BE2C (cell line): ENCODE data around the gene FSTL4.

Source experiments
- DNase-seq: peaks from one replicate; pipeline ENCODE4 v3.0.0-alpha.2; 2020
- H3K27me3 ChIP-seq: fragments of 250-450 bp; sonication (Bioruptor Pico); 2 replicates; pipeline ENCODE4 v1.5.1; 2020; ENCODE audit warnings: mild to moderate bottlenecking
- H3K36me3 ChIP-seq: fragments of 250-450 bp; sonication (Bioruptor Pico); 2 replicates; pipeline ENCODE4 v1.5.1; 2020; ENCODE audit warnings: mild to moderate bottlenecking
- H3K4me1 ChIP-seq: fragments of 250-450 bp; sonication (Bioruptor Pico); 2 replicates; pipeline ENCODE4 v1.5.1; 2020
- H3K4me3 ChIP-seq: 2 replicates; pipeline ENCODE4 v1.5.1; 2011; ENCODE audit warnings: low read depth, low read length
- H3K9me3 ChIP-seq: fragments of 250-450 bp; sonication (Bioruptor Pico); 2 replicates; pipeline ENCODE4 v1.5.1; 2020
- CTCF ChIP-seq: IDR thresholded peaks from 2 replicates; pipeline ENCODE4 v1.5.1; 2012; ENCODE audit warnings: mild to moderate bottlenecking, low read depth, low read length

FSTL4 gene

DNA sequence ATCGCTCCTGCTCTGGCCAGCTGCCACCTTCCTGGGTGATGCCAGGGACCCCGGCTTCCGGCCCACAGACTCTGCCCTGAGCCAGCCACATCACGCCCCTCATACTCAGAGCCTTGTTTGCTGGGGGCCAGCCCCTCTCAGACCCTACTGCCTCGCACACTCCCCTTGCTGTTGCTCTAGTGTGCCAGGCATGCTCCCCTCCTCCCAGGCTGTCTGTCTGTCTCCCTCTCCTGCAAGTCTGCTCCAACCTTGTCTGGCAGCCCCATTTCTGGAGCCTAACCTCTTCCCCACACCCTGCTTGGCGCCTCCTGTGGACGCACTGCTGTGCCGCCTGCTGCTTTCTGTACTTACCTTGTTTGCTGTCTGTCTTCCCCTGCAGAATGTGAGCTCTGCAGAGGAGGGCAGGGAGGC is 375.8 kb downstream of the FSTL4 start:
- H3K4me1 ChIP-seq: peaks cover 13% of the 10 kb centered on the region
- DNase-seq: no peak
- H3K9me3 ChIP-seq: no peaks in the 10 kb centered on the region
- TF ChIP-seq CTCF: no peak
- no peaks in the 10 kb centered on the region for H3K27me3 ChIP-seq
- H3K4me3 ChIP-seq: no peak overlapping the region
- no peaks in the 10 kb centered on the region for H3K36me3 ChIP-seq

- no peaks in the 10 kb centered on the region for H3K9me3 ChIP-seq
- H3K36me3 ChIP-seq: no peaks in the 10 kb centered on the region
- H3K4me1 ChIP-seq: peaks cover 11% of the 10 kb centered on the region
- no peak for TF ChIP-seq CTCF
- H3K4me3 ChIP-seq: no peak overlapping the region
- no peak for DNase-seq
- no peaks in the 10 kb centered on the region for H3K27me3 ChIP-seq
These were observed 376.5 kb downstream of the FSTL4 start for GRCh38 chr5:133235696-133236426.

- Histone ChIP-seq H3K4me1 (peaks cover 2% of the 10 kb centered on the region; the same call in 1 of the 2 replicates), H3K4me3 (no peak overlapping the region), H3K36me3 (no peaks in the 10 kb centered on the region), H3K27me3 (no peaks in the 10 kb centered on the region), H3K9me3 (no peaks in the 10 kb centered on the region)
- no peak for DNase-seq
- TF ChIP-seq CTCF: no peak
These were observed 377.4 kb downstream of the FSTL4 start for GRCh38 chr5:133234911-133235310.

DNA sequence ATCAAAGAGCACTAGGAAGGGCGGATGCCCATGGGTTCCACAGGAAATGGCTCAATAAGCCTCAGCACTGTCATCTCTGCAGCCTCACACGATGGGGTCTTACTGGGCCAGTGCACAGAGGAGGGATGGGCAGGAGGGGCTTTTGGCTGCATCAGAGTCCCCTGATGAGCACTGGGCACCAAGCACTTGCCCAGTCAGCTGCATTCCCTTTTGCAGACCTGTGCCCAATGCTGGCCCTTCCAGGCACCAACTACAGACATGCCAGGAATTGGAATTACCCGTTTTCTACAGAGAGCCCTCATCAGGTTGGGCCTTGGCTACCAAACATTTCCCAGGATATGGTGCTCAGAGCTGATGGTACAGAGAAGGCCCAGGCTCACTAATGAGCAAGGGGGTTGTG is 378.1 kb downstream of the FSTL4 start:
- Histone ChIP-seq H3K27me3 (no peaks in the 10 kb centered on the region), H3K36me3 (no peaks in the 10 kb centered on the region), H3K4me3 (no peak overlapping the region), H3K4me1 (no peaks in the 10 kb centered on the region), H3K9me3 (no peaks in the 10 kb centered on the region)
- no peak for DNase-seq
- TF ChIP-seq CTCF: no peak

DNA sequence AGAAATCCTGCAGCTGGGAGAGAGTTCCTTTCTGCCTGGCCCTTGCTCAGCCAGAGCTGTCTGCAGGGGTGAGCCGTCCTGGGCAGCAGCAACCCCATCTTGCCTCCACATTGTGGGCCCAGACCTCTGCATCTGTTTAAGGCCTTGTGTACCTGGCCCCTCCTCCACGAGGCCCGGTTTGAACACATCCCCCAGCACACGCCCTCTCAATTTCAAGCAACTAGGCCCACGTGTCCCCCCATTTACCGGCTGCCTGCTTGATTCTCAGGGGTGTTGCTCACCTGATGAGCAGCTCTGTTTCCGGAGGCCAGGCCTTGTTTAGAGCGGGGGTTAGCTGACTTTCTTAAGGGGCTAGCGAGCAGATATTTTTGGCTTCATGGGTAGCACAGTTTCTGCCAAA is 378.7 kb downstream of the FSTL4 start:
- no peak for DNase-seq
- Histone ChIP-seq H3K4me1 (no peaks in the 10 kb centered on the region), H3K27me3 (no peaks in the 10 kb centered on the region), H3K9me3 (no peaks in the 10 kb centered on the region), H3K4me3 (no peak overlapping the region), H3K36me3 (no peaks in the 10 kb centered on the region)
- no peak for TF ChIP-seq CTCF

- Histone ChIP-seq H3K4me3 (no peak overlapping the region), H3K9me3 (no peaks in the 10 kb centered on the region), H3K27me3 (no peaks in the 10 kb centered on the region), H3K36me3 (no peaks in the 10 kb centered on the region), H3K4me1 (no peaks in the 10 kb centered on the region)
- TF ChIP-seq CTCF: no peak
- no peak for DNase-seq
These were observed 379.4 kb downstream of the FSTL4 start for GRCh38 chr5:133232911-133233310.
